Central memory CD4-positive, alpha-beta T cell (primary cell): ENCODE results near the gene EI24.
A peak's percentile ranks its signal among the peaks of the same experiment; 100 is the strongest.

ENCODE experiments used
- DNase-seq: peaks from one replicate; pipeline ENCODE4 v3.0.0; 2022

The EI24 gene

DNA sequence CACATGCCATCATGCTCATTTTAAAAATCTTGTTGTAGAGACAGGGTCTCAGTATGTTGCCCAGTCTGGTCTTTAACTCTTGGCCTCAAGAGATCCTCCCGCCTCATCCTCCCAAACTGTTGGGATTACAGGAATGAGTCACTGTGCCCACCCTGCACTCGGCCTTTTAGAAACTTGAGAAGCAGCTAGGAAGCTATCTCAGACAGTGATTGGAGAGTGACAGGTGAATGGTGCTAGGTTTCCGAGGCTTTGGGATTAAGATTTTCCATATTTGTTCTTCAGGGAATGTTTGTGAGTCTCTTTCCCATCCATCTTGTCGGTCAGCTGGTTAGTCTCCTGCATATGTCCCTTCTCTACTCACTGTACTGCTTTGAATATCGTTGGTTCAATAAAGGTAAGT, 10.5 kb downstream of the EI24 start:
- no peak for DNase-seq

GRCh38 chr11:125583496-125583895, 14.2 kb downstream of the EI24 start:
- DNase-seq = no peak

- no peak for DNase-seq
Measured at GRCh38 chr11:125585487-125585886, 16.2 kb downstream of the EI24 start.

- DNase-seq = no peak
Measured at GRCh38 chr11:125586623-125587022, 17.3 kb downstream of the EI24 start.

DNA sequence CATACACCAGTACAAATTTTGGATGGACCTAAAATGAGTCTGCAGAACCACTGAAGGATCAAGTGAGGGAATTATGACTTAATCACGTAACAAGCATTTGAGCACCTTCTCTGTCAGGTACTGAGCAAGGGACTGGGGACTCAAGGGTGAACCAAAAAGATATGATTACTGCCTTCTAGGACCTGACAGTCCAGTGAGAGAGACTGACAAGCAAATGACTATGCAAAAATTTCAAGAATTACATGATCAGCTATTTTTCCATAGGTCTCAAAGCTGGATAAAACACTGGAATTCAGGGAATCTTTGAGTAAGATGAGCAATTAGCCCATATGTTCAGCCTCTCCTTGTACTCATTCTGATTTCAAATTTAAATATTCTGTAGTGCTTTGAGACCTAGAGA, 18.2 kb downstream of the EI24 start:
- no peak for DNase-seq

DNA sequence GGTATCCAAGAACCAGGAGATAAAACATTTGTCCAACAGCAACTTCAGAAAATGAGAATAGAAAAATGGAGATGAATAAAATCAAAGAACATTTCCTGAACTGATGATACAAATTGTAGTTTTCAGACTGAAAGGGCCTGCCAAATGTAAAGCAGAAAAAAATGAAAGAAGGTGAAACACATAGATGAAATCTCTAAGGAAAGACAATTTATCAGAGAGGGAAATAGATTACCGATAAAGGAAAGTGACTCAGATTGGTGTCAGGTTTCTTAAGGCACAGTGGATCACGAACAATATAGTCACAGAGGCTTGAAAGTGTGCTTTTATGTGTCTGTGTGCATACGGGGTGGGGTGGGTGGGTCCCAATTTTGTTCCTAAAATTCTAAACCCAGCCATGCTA, 19.2 kb downstream of the EI24 start:
- DNase-seq = no peak

DNA sequence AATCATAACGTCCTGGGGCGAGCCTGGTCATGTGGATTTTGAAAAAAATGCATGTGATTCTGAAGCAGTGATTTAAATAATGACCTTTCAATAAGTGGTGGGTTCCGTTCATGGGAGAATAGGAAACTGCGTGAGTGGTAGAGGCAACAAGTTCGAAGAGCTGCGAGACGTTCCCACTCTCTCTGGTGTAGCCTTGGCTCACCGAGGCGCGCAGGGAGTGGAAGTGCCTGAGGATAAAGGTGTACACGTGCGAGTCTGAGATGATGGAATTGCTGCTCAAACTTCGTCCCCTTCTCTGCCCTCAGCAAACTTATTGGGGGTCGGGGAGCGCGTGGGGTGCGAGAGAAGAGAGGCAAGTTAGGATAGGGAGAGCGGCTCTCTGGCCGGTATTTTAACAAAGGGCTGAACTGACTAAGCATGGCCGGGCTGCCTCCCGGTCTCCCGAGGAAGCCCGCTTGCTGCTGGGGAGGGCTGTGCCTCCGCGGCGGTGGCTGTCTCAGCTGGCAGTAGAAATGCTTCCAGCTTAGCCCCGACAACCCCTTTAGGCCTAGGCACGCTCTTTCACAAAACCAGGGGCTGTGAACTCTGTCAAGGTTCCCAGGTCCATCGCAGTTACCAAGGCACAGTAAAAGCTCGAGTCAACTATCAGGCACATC, 22.5 kb downstream of the EI24 start:
- DNase-seq = no peak

GRCh38 chr11:125592305-125593113, 23.2 kb downstream of the EI24 start, which contains the start of gene STT3A:
Gene STT3A, plus strand, starts transcription at chr11:125592852. Its CDS starts 3,064 bp downstream, at chr11:125595916.
- DNase-seq = peak; percentile 99

DNA sequence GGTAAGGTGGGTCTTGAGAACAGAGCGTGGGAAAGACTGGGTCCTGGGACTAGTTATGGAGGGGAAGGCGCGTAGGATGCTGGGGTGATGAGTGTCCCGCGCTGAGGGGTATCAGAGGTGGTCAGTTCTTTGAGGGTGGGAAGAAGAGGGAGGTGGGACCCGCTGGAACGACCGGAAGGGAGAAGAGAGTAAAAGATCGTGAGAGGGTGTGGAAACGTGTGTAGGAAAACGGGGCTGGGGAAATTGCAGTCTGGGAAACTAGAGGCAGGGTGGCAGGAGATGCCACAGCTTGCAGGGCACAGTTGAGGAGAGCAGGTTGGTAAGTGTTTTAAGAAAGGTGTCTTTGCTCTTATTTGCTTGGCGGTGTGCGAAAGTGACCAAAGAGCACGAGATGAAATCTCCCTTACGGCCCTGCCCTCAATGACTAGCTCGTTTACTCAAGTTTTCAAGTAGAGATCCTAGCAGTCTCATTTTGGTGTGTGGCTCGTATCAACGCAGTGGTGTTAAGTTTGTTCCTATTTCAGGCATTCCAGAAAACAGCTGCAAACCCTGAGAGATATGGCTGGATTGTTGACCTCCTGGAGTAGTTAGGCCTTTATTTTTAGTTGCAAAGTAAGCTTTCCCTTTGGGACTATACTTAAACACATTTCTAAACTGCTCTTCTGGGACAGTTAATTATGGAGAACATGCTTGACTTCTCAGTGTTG, 24.0 kb downstream of the EI24 start:
- DNase-seq = no peak

- DNase-seq = no peak
Measured at GRCh38 chr11:125594958-125595357, 25.7 kb downstream of the EI24 start.

DNA sequence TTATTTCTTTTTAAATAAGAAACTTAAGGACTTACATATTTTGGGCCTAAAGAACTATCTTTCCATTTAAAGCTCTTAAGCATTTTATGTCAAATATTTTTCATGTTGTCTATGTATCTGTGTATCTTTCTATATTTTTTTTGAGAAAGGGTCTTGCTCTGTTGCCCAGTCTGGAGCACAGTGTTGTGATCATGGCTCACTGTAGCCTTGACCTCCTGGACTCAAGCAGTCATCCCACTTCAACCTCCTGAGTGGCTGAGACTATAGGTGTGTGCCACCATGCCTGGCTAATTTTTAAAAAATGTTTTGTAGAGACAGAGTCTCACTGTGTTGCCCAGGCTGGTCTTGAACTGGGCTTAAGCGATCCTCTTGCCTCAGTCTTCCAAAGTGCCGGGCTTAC, 31.4 kb downstream of the EI24 start:
- DNase-seq = no peak

DNA sequence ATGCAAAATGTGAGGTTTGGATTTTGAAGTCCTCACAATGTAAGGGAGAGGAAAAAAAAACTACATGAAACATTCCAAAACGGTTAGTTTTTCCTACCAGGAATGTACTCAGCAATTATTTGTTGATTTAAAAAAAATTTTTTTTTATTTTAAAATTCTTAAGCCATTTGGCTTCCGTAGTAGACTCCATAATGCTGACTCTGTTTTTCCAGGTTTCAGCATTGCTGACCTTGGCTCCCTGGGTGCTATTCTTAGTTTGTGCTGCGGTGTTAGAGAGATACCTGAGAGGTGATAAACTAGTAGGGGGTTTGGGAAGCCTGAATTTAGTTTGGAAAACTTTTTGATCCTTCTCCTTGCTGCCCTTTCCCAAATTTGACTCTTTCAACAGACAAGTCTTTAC, 33.9 kb downstream of the EI24 start:
- no peak for DNase-seq

- DNase-seq = no peak
Measured at GRCh38 chr11:125605417-125605816, 36.1 kb downstream of the EI24 start.

- no peak for DNase-seq
Measured at GRCh38 chr11:125609545-125609944, 40.3 kb downstream of the EI24 start.

DNA sequence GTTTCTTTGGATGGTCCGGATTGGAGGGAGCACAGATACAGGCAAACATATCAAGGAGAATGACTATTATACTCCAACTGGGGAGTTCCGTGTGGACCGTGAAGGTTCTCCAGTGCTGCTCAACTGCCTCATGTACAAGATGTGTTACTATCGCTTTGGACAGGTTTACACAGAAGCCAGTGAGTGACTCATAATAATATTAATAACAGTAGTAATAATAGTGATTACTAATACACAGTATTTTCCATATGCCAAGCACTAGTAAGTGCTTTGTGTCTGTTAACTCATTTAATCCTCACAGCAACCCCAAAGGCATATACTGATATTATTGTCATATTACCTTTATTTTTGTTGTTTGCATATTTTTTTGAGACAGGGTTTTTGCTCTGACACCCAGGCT, 49.1 kb downstream of the EI24 start:
- no peak for DNase-seq

- DNase-seq = no peak
Measured at GRCh38 chr11:125621995-125622394, 52.7 kb downstream of the EI24 start.

GRCh38 chr11:125623064-125623463, 53.8 kb downstream of the EI24 start:
- DNase-seq = no peak

GRCh38 chr11:125624756-125625213, 55.5 kb downstream of the EI24 start, which contains the start of gene CHEK1:
Gene CHEK1, plus strand, starts transcription at chr11:125625163. Its CDS starts 1,606 bp downstream, at chr11:125626769.
- DNase-seq = no peak

DNA sequence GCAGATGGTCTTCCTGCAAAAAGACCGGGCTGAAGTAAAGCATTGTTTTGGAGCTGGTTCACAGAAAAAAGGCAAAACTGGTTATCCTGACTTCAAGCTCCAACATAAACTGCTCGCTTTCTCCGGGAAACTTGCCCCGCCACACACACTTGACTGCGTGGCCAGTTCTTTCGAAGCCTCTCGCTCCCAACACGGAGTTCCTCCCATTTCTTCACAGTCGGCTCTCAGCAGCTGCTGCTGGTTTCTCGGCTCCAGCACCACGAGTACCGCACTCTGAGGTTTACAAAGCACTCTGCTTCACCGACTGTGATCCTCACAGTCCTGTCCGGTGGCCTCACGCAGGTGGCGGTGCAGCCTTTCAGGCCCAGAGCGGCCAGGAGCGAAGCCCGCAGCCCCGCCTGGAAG, 56.0 kb downstream of the EI24 start:
- DNase-seq = no peak

DNA sequence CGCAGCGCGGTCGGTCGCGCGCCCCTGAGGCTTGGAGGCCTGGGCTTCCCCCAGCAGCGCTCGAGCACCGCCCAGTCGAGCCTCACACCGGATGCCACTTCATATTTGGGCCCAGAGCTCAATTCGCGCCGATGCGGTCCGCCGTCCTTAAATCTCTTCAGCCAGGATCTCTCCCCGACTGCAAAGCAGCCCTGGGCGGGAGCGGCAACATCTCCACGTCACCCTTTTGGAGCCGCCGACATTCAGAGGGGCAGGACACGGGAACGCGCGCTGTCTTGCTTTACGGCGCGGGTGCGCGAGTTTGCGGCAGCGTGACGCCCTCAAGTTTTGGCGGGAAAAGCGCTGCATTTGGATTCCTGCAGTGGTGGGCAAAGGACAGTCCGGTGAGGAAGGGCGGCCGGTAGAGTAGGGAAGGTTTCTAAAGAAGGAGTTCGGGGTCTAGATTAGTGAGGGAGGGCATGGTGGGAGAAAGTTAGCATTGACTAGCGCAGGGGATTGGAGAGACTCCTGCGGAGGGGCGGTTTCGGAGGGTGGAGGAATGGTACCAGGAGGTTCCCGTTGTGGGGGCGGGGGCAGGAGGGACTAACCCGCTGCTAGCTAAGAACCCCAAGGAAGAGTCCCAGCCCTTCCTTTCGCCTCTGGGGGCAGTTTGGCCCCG, 56.5 kb downstream of the EI24 start:
- peak; percentile 81 for DNase-seq

- DNase-seq = peak; percentile 36
Measured at GRCh38 chr11:125626288-125626950, 57.1 kb downstream of the EI24 start.

DNA sequence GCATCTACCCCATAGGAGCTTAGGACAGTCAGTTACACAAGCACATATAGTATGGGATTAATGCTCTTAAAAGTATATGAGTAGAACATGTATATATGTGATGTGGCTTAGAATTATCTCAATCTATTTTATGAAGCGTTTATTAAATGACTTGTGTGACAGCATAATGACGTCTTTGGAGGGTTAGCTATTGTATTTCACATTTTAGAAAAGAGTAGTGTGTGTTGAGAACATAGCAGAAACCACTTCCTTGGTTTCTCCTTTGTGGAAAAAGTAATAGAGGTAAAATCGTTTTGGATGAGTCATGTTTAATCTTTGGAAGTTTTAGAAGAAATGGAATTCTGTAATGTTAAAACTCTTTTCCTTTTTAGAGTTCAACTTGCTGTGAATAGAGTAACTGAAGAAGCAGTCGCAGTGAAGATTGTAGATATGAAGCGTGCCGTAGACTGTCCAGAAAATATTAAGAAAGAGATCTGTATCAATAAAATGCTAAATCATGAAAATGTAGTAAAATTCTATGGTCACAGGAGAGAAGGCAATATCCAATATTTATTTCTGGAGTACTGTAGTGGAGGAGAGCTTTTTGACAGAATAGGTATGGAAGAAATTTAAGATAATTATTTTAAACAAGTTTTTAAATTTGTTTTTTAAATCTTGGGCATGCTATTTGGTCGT, 58.1 kb downstream of the EI24 start:
- DNase-seq = no peak
